ENCODE measurements around the gene PARD3.
"Not testable (repeated sequence)": the region's sequence is repeated elsewhere in the genome, so short reads cannot be mapped to it uniquely, and the experiment has no call there.

Gene PARD3

DNA sequence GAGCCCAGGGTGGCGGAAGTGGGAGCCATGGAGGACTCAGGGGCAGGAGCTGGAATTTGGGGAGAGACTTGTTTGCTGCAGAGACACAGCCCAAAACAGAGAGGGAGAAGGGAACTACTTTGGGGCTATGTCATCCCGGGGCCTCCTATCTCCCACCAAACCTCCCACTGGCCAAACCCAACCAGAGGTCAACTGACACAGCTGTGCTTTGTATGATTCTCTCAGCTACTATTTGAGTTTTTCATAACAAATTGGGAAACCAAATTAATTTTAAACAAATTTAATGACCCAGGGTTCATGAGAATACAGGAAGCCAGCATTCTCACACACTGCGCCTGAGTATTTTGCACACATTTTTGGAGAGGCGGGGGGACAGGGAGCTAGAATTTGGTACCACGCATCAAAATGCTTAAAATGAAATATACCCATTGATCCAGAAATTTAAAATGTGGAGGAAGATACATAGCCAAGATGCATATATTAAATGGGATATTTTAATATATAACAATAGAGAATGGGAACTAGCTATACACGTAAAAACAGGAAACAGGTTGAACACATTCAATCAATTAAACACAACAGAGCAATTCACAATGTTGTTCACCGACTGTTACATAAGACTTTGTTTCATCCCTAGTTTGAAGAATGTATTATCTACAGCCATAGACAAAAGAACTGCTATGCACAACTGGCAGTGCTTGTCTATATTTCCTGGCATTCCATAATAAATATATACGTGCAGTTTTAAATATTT, 105.3 kb downstream of the PARD3 start:
- no peak for DNase-seq

GRCh38 chr10:34707656-34708055, 107.4 kb downstream of the PARD3 start:
- no peak for DNase-seq

- not testable (repeated sequence) for DNase-seq
These were observed 108.1 kb downstream of the PARD3 start for GRCh38 chr10:34706992-34707391.

DNA sequence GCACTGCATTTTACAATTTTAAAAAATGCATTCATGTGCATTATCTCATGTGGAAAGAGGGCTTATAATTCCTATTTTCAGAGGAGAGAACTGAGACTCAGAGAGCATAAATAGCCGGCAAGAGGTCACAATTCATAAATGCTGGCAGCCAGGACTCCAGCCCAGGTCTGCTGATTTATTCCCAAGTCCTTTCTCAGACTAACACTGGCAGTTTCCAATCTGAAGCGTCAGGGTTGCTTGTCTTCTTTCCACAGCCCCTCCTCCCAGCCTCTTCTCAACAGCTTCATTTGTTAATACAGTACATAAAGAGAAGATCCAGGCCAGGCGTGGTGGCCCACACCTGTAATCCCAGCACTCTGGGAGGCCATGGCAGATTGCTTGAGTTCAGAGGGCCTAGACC, 108.9 kb downstream of the PARD3 start:
- DNase-seq = no peak

- DNase-seq = no peak
These were observed 109.5 kb downstream of the PARD3 start for GRCh38 chr10:34705563-34705962.

GRCh38 chr10:34704526-34705184, 110.4 kb downstream of the PARD3 start:
- no peak for DNase-seq

DNA sequence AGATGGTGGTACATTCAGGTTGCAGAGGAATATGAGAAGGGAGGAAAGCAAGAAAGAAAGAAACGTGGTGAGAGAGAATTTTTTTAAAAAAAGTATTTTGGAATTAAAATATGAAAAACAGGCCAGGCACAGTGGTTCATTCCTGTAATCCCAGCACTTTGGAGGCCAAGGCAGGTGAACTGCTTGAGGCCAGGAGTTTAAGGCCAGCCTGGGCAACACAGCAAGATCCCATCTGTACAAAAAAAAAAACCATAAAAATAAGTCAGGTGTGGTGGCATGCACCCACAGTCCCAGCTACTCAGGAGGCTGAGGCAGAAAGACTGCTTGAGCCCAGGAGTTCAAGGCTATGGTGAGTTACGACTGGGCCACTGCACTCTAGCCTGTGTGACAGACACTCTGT, 112.1 kb downstream of the PARD3 start:
- DNase-seq = no peak

DNA sequence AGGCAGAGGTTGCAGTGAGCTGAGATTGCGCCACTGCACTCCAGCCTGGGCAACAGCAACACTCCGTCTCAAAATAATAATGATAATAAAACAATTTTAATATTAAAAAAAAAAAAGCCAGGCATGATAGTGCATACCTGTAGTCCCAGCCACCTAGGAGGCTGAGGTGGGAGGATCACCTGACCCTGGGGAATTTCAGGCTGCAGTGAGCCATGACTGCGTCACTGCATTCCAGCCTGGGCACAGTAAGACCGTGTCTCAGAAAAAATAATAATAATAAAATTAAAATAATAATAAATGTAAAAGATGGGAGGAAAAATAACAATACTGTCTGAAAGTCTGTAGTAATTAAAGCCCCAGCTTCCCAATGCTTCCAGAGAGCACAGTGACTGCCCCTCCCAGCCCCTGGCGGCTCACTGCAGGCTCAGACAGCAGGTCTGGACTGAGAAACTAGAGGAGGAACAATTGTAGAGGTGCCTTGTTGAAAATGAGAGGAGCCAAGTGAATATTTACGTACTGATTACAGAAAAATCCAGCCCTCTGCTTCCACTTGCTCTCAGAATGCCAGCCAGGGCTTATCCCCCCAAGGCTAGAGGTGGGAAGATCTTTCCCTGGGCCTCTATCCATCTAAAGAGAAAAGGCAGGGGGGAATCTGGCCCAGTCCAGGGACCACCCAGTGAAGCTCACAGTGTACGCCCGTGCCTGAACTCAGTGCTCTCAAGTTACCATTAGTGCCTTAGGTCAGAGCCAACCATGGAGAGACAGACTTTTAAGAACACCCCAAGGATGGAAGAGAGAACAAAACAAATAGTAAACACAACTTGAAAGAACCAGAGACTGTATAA, 112.8 kb downstream of the PARD3 start:
- no peak for DNase-seq

GRCh38 chr10:34701194-34701593, 113.9 kb downstream of the PARD3 start:
- DNase-seq = no peak

- DNase-seq = not testable (repeated sequence)
These were observed 114.3 kb downstream of the PARD3 start for GRCh38 chr10:34700752-34701151.

DNA sequence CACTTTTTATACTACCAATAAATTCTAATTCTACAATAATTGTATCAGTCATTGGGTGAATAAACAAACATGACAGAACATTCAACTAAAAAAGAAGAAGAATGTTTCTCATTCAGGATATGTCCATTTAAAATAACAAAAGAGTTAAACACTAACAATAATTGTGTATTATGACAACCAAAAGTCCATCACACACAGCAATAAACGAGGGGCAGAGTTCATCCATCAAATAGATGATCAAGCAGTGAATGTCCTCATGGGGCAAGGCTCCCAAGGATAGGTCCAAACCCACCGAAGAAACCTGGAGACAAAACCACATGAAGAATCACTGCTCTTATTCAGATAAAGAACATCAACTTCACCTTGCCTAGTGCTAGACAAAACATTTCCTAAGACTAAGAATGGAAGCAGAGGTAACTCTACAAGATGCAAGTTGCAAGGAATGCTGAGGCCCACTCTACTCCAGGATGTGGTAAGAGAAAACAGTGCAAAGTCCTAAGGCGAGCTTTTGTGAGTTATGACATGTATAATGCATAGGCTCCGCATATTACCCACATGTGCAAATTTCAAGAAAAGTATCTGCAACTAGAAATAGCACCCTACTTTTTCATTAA, 115.1 kb downstream of the PARD3 start:
- DNase-seq = no peak

DNA sequence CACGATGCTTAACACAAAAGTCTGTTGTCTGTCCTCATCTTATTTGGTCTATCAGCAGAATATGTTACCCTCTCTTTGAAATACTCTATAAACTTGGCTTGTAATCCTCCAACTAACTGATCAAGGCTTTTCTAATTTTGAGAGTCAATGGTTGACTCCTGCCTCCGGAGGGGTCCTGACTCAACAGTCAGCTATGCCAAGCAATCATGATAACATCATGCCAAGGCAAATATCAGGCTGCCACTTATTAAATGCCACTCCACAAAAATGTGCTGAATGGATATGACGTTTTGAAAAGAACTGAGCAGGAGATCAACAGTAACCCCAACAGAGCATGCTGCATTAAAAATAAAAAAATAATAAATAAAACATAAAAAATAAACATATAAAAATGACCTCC, 116.1 kb downstream of the PARD3 start:
- DNase-seq = no peak

DNA sequence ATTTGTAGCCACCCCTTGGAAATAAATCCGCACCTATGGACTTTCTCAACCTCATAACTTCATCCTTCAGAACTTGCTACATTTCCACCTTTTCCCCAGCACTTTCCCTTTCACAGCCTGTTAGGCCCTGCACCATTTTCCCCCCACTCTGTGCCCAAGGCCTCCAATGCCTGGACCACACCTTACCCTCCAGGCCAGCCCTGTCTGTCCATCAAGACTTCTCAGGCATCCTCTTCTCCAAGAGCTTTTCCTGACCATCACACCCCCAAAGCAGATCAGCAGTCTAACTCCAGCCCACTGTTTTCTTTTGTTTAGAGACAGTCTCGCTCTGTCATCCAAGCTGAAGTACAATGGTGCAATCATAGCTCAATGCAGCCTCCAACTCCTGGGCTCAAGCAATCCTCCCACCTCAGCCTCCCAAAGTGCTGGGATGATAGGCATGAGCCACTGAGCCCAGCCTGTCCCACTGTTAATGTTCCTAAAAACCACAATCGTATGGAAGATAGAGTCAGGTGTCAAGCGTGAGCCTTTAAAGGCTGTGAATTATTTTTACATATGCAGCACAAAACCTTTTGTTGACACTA, 116.8 kb downstream of the PARD3 start:
- DNase-seq = no peak

DNA sequence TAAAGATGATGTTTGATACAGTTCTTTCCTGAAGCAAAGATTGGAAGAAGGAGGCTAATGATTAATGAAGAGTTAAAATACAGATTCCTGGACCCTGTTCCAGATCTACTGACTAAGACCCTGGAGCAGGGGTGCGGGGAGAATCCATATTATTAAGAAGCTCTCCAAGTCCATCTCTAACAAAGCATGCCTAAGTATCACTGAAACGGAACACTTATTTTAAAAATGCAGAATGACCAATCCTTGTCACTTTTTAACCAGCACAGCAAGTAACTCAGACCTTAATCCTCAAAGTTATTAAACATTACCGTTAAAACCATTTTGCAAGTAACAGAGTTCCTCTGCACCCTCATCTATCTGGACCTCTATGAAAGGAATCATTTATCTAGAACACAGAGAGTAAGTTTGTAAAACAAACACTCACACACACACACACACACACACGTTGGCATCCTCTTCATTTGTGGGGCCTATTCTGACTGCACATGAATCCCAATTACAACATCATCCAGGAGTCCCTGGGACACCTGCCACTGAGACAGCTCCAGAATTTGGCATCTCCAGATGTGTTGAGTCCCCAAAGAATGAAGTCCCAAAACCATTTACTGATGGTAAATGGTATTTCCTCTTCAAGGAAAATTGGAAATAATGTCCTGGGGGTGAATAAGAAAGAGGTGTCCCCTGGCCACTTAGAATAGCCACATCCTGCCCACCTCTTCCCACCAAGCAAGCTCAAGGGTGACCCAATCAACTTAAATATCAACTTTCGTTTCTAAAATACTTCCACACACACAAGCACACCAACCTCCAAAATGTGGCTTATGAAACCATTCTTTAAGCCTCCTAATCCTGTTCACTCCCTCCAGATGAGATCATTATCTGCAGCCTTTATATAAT, 117.5 kb downstream of the PARD3 start:
- no peak for DNase-seq

GRCh38 chr10:34696423-34696822, 118.7 kb downstream of the PARD3 start:
- no peak for DNase-seq

DNA sequence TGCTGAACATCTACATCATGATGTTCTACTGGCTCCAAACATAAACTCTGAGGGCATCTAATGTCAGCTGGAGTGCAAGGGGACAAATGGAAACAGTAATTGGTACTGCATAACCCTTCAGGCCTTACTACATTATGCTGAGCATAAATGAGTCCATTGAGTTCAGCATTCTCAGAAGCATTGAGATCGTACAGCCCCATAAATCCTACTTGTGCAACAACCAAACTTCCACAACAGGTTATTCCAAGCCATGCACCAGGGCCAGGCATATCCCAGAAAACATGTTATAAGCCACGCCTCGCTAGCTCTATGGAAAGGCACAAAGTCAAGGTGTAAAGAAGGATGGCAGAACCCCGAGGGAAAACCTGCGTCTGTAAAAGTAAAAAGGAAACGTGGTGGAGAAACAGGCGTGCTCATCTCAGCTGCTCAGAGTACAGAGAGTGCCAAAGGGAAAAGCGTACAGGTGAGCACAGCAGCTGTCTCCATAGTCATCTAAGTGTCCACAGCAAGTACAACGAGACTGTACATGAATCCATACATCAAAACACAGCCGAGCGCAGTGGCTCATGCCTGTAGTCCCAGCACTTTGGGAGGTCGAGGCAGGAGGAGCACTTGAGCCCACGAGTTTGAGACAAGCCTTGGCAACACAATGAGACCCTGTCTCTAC, 124.6 kb downstream of the PARD3 start:
- no peak for DNase-seq

DNA sequence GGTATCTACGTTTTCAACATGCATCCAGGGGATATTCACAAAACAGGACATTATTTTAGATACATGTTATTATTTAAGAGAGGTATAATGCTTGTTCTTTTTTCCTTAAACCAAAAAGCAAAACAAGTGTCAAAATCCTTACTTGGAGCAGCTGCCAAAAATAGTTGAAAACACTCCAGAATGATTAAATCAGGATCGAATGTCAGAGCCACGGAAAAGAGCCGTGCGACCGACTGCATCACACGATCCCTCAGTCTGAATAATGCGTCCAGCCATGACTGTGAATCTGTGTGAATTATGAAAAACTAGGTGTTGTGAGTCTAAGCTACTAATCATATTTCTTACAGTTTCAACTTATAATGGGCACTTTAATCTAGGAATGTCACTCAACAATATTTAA, 126.0 kb downstream of the PARD3 start:
- no peak for DNase-seq

DNA sequence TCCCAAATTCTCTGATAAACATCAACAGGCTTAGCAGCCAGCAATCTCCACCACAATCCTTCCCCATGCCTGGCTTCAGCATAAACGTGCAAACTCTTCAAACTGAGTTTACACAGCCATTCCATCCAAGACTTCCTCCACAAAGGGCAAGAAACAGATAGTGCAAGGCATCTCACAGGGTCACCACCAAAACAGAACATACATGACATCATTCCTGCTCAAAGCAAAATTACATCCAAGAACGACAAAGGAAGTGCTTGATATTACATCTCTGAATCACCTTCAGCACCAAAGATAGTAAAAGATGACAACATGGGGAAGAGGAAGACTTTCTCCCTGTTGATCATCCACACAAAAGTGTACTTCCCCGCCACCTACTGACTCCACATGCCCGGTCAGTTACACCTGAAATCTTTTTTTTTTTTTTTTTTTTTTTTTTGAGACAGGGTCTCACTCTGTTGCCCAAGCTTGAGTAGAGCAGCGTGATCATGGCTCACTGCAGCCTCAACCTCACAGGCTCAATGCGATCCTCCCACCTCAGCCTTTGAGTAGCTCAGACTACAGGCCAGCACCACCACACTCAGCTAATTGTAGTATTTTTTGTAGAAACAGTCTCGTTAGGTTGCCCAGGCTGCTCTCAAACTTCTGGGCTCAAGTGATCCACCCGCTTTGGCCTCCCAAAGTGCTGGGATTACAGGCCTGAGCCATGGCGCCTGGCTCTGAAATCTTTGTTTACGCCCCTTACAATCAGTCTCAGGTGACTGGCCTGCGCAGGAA, 127.5 kb downstream of the PARD3 start:
- no peak for DNase-seq

GRCh38 chr10:34682580-34682979, 132.5 kb downstream of the PARD3 start:
- no peak for DNase-seq

- no peak for DNase-seq
These were observed 133.2 kb downstream of the PARD3 start for GRCh38 chr10:34681933-34682332.

Measured in stimulated activated CD4-positive, alpha-beta T cell treated with anti-CD3 and anti-CD28 coated beads, Interleukin-2, amount 100 ng/mL, for 48 hours (primary cell).